KMS-11 (cell line): ENCODE measurements around the gene EPS8L3.

Source experiments
- H2AFZ ChIP-seq: fragments of 200-600 bp; sonication (generic); 2 replicates; pipeline ENCODE4 v1.6.1; 2016; ENCODE audit warnings: antibody characterized with exemption, mixed run types, low read depth
- H3K27ac ChIP-seq: fragments of 200-600 bp; sonication (generic); 2 replicates; pipeline ENCODE4 v1.6.1; 2016; ENCODE audit warnings: mild to moderate bottlenecking, mixed run types
- H3K27me3 ChIP-seq: fragments of 200-600 bp; sonication (generic); 2 replicates; pipeline ENCODE4 v1.6.1; 2017; ENCODE audit warnings: mild to moderate bottlenecking, low read depth, mixed run types, moderate library complexity; ENCODE audit not compliant: insufficient read depth
- H3K36me3 ChIP-seq: fragments of 200-600 bp; sonication (generic); 2 replicates; pipeline ENCODE4 v1.6.1; 2017; ENCODE audit warnings: mild to moderate bottlenecking, mixed run types; ENCODE audit not compliant: insufficient read depth
- H3K4me1 ChIP-seq: fragments of 200-600 bp; sonication (generic); 2 replicates; pipeline ENCODE4 v1.6.1; 2016; ENCODE audit warnings: mild to moderate bottlenecking, low read depth, mixed run types; ENCODE audit not compliant: poor library complexity, severe bottlenecking
- H3K4me2 ChIP-seq: fragments of 200-600 bp; sonication (generic); 2 replicates; pipeline ENCODE4 v1.7.0; 2016; ENCODE audit warnings: mild to moderate bottlenecking, mixed run types
- H3K4me3 ChIP-seq: fragments of 200-600 bp; sonication (generic); IDR thresholded peaks from 2 replicates; pipeline ENCODE4 v1.6.1; 2017; ENCODE audit warnings: low read depth, low read length, mixed read lengths; ENCODE audit not compliant: insufficient read depth
- H3K79me2 ChIP-seq: fragments of 200-600 bp; sonication (generic); 2 replicates; pipeline ENCODE4 v1.6.1; 2016; ENCODE audit warnings: low read depth, mixed run types; ENCODE audit not compliant: insufficient read depth
- H3K9ac ChIP-seq: fragments of 200-600 bp; sonication (generic); 2 replicates; pipeline ENCODE4 v1.6.1; 2016; ENCODE audit warnings: mild to moderate bottlenecking, mixed run types
- H4K20me1 ChIP-seq: fragments of 200-600 bp; sonication (generic); 2 replicates; pipeline ENCODE4 v1.6.1; 2016; ENCODE audit warnings: mild to moderate bottlenecking, mixed run types; ENCODE audit not compliant: insufficient read depth
- CTCF ChIP-seq: fragments of 200-600 bp; sonication (generic); conservative IDR thresholded peaks from 2 replicates; pipeline ENCODE4 v1.6.1; 2017; ENCODE audit warnings: low read depth, mild to moderate bottlenecking, antibody characterized with exemption, low read length, moderate library complexity, mixed read lengths

Gene EPS8L3

DNA sequence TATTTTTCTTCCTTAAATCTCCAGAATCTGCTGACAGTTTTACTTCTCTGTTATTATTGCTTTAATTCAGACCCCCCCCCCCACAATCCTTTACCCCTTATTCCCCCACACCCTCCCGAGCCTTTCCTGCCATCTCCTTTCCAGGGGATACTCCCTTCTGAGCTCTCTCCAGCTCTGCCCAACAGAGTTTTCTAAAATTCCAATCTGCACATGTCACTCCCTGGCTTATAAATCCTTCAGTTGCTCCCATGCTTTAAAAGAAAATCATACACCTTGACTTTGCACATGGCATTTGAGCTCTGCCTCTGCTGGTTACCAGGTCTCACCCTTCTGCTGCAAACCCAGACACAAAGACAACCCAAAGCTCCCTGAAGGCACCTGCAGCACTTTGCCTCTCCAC, 11.7 kb upstream of the EPS8L3 start:
- TF ChIP-seq CTCF = no peak
- peaks cover 20% of the 10 kb centered on the region for H3K4me1 ChIP-seq
- no peaks in the 10 kb centered on the region for H3K36me3 ChIP-seq
- H3K9ac ChIP-seq = no peak overlapping the region
- H3K4me2 ChIP-seq = no peak overlapping the region
- H3K27ac ChIP-seq = no peak overlapping the region
- H3K4me3 ChIP-seq = no peak overlapping the region
- H3K27me3 ChIP-seq = no peaks in the 10 kb centered on the region
- no peaks in the 10 kb centered on the region for H4K20me1 ChIP-seq
- H3K79me2 ChIP-seq = no peaks in the 10 kb centered on the region
- no peak overlapping the region for H2AFZ ChIP-seq

- H3K27me3 ChIP-seq = no peaks in the 10 kb centered on the region
- H3K79me2 ChIP-seq = no peaks in the 10 kb centered on the region
- peak; percentile 63; the same call in 1 of the 2 replicates for TF ChIP-seq CTCF
- H3K4me1 ChIP-seq = peaks cover 20% of the 10 kb centered on the region
- H3K4me2 ChIP-seq = no peak overlapping the region; the same call in 1 of the 2 replicates
- H3K36me3 ChIP-seq = no peaks in the 10 kb centered on the region
- H3K4me3 ChIP-seq = no peak overlapping the region
- H3K27ac ChIP-seq = no peak overlapping the region
- H4K20me1 ChIP-seq = no peaks in the 10 kb centered on the region
- peak overlapping the region; percentile 65 for H2AFZ ChIP-seq
- H3K9ac ChIP-seq = no peak overlapping the region
Measured at GRCh38 chr1:109773900-109774485, 10.3 kb upstream of the EPS8L3 start.

GRCh38 chr1:109773203-109773899, 9.6 kb upstream of the EPS8L3 start:
- H2AFZ ChIP-seq = peak overlapping the region; percentile 65
- peak; percentile 96 for TF ChIP-seq CTCF
- H3K4me2 ChIP-seq = no peak overlapping the region; the same call in 1 of the 2 replicates

DNA sequence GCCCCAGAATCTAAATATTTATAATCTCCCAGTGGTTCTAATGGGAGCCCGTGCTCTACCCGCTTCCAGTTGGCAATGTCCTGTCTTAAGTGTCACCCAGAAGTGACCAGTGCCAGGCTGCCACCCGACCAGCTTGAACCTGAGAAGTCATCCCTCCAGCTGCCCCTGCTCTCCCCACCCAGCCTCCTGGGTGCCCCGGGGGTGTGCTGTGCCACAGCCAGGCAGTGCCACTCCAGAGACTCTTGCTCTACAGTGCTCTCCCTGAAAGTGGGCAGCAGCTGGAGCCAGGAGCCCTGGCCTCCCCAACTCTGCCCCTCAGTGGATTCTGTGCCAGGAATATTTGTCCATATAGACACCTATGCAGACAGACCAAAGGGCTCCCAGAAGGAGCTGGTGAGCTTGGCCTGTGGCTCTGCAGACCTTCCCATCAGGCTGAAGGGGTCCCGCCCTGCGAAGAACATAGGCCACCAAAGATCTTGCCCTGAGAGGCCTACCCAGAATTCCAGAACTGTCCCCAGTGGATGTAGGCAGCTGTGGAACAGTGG, 9.0 kb upstream of the EPS8L3 start:
- no peak overlapping the region for H3K9ac ChIP-seq
- H3K4me3 ChIP-seq = no peak overlapping the region
- H3K27me3 ChIP-seq = no peaks in the 10 kb centered on the region
- H4K20me1 ChIP-seq = no peaks in the 10 kb centered on the region
- no peak for TF ChIP-seq CTCF
- H2AFZ ChIP-seq = peak overlapping the region; percentile 65; the same call in 1 of the 2 replicates
- no peak overlapping the region for H3K4me2 ChIP-seq
- H3K27ac ChIP-seq = no peak overlapping the region
- peaks cover 20% of the 10 kb centered on the region for H3K4me1 ChIP-seq
- H3K79me2 ChIP-seq = no peaks in the 10 kb centered on the region
- no peaks in the 10 kb centered on the region for H3K36me3 ChIP-seq

More at GRCh38 chr1:109773203-109773899, 9.6 kb upstream of the EPS8L3 start:
- Histone ChIP-seq H3K36me3 (no peaks in the 10 kb centered on the region), H3K79me2 (no peaks in the 10 kb centered on the region), H3K4me3 (no peak overlapping the region), H3K9ac (no peak overlapping the region), H3K27me3 (no peaks in the 10 kb centered on the region), H3K4me1 (peaks cover 20% of the 10 kb centered on the region), H3K27ac (no peak overlapping the region), H4K20me1 (no peaks in the 10 kb centered on the region)
